NCI-H510A (cell line): Measurements from ENCODE around the gene ZNF571.

Experiments
- DNase-seq: peaks from one replicate; lab custom pipeline; 2025; lab: John Stamatoyannopoulos, UW

Gene ZNF571

DNA sequence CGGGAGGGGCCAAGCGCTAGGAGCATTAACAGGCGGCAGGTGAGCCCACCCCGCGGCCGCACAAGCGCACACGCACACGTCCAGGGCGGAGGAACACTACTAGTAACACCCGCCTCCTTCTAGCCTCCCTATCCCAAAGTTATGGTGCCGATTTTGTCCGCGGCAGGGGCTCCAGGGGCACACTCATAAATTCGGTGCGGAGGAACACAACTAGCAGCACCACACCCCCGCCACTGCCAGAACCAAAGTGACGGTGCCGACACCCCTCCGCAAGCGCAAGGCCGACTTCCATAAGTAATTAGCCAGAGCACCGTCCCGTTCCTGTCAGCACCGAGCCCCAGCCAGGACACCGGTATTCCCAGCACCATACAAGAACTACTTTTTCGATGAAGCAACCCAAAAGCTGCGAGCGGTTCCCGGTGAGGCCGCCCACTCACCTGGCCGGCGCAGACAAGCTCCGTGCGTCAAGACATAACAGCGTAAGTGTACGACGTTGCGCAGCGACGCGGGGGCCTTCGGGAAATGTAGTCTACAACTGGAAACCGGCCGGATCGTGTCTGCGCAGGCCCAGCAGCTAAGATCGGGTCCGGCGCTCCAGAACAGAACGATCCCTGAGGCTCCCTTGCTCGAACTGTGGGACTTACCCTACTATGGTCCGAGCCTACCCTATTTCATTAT is at the start of gene ZNF571, which contains the start of gene ZNF540:
Gene ZNF571, minus strand, starts transcription at position 489 of the 678 bp plus-strand sequence. CDS start 8,116 bp downstream, outside the sequence.
Gene ZNF540, plus strand, starts transcription at position 573 of the 678 bp plus-strand sequence. CDS start 3,572 bp downstream, outside the sequence.
- DNase-seq, result peak; percentile 93

DNA sequence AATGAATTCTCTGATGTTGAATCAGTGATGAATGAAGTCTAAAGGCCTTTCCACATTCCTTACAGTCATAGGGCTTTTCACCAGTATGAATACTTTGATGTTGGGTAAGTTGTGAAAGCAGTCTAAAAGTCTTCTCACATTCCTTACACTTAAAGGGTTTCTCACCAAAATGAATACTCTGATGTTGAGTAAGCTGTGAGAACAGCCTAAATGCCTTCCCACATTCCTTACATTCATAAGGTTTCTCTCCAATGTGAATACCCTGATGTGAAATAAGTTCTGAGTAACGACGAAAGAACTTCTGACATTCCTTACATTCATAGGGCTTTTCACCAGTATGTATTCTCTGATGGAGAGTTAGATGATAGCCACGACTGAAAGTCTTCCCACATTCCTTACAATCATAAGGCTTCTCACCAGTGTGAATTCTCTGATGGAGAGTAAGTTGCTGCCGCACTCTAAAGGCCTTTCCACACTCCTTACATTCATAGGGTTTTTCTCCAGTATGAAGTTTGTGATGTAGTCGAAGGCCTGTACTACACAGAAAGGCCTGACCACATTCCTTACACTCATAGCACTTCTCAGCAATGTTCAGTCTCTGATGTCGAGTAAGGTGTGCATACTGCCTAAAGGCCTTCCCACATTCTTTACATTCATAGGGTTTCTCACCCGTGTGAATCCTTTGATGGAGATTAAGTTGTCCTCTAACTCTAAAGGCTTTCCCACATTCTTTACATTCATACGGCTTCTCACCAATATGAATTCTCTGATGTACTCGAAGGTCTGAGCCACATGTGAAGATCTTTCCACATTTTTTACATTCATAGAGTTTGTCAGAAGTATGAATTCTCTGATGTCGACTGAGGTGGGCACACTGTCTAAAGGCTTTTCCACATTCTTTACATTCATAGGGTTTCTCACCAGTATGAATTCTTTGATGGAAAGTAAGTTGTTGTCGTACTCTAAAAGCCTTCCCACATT is 40.8 kb upstream of the ZNF571 start:
- no peak for DNase-seq

DNA sequence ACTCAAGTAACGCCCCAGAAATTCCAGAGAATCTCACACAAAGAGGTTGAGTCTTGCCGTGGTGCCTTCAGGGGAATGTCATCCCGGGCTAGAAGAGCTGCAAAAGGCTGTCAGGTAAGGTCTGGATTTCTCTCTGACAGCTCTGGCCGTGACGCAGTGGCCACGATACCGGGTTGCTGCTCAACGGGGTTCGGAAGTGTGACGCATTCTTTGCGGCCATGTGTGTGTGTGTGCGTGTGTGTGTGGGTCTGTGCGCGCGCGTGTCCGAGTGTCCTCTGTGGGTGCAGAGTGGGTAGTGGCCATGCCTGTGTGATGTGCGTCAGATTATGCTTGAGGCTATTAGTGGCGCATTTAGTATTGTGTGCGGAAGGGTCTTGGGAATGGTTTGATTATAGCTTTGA is 390 bp upstream of the ZNF571 start:
- DNase-seq, result no peak

DNA sequence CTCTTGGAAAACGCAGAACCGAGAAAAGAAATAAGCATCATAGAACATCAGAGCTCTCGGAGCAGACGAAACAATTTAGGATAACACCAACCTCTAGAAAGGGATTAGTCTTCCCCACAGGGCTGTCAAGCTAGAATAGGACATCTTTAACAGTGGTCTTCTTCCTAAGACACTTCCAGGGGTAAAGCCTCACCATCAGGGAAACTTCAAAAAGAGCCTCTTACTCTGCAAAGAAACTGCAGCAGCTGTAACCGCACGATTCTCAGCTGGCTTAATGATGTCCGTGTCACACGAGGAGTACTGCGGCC is 642 bp downstream of the ZNF571 start:
- DNase-seq, result no peak

DNA sequence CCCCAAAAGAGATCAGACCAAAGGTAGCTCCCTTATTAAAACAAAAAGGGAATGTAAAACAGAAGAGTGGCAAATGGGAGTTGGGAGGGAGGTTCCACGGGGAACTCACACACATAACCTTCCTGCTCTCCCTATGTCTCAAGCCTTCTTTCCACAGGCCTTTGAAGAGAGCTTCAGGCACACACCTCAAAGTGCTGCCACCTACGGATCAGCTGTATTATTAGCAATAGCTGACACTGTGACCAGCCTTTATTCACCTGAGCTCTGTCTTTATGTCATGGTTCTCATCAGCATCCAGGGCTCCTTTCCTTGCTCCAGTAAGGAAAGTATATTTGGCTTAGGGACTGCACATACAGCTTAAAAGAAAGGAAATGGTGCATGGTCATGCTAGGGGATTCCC is 11.3 kb downstream of the ZNF571 start:
- no peak for DNase-seq

DNA sequence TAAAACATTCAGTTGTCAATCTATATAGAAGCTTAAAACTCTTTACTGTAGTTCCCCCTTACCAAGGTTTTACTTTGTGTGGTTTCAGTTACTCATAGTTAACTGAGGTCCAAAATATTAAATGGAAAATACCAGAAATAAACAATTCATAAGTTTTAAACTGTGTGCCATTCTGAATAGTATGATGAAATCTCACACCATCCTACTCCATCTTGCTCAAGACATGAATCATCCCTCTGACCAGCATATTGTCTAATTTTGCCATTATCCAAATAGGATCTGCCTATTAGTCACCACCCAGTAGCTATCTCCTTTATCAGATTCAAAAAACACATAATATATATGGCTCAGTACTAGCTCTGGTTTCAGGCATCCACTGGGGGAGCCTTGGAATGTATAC is 22.4 kb downstream of the ZNF571 start:
- DNase-seq, result no peak

GRCh38 chr19:37565370-37565669 is 29.3 kb downstream of the ZNF571 start:
- DNase-seq, result no peak

DNA sequence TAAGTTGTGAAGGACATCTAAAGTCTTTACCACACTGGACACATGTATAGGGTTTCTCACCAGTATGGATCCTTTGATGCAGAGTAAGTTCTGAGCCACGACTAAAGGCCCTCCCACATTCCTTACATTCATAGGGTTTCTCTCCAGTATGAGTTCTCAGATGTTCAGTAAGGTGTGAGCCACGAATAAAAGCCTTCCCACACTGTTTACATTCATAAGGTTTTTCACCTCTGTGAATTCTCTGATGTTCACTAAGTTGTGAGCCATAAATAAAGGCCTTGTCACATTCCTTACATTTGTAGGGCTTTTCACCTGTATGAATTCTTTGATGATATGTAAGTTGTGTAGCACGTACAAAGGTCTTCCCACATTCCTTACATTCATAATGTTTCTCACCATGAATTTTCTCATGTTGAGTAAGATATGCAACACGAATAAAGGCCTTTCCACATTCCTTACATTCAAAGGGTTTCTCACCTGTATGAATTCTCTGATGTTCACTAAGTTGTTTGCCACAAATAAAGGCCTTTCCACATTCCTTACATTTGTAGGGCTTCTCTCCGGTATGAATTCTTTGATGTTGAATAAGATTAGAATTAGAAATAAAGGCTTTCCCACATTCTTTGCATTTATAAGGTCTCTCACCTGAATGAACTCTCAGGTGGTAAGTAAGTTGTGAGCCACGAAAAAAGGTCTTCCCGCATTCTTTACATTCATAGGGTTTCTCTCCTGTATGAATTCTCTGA is 29.8 kb downstream of the ZNF571 start:
- no peak for DNase-seq

DNA sequence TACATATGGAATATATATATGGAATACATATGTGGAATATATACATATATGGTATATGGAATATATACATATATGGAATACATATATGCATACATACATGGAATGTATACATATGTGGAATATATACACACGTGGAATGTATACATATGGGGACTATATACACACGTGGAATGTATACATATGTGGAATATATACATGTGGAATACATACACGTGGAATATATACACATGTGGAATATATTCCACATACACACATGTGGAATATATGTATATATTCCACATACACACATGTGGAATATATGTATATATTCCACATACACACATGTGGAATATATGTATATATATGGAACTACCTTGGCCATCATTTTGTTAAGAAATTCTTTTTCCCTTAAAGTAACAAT is 31.1 kb downstream of the ZNF571 start:
- DNase-seq, result no peak

- peak; percentile 39 for DNase-seq
Measured at GRCh38 chr19:37551129-37551993, 43.2 kb downstream of the ZNF571 start.

- DNase-seq, result no peak
Measured at GRCh38 chr19:37537391-37537947, 57.1 kb downstream of the ZNF571 start.

GRCh38 chr19:37519890-37520289 is 74.7 kb downstream of the ZNF571 start:
- DNase-seq, result no peak
